D721Med (cell line): ENCODE data around the gene TBC1D22A.
"Not testable (repeated sequence)": the region's sequence is repeated elsewhere in the genome, so short reads cannot be mapped to it uniquely, and the experiment has no call there.

Source experiments
- DNase-seq: peaks from one replicate; pipeline ENCODE4 v3.0.0; 2011; ENCODE audit warnings: low spot score; ENCODE audit not compliant: insufficient read length
- FAIRE-seq: peaks from 2 replicates; lab custom pipeline; 2011; peaks lifted over from hg19 to GRCh38; lab: Jason Lieb, UNC
- TF ChIP-seq, protein P1 (sequence below): IDR thresholded peaks from 2 replicates; pipeline ENCODE4 v1.5.1; 2012; ENCODE audit warnings: mild to moderate bottlenecking, control low read depth; ENCODE audit not compliant: insufficient read depth; ENCODE audit errors: missing control alignments

The TBC1D22A gene

GRCh38 chr22:47134222-47134621 lies 371.8 kb downstream of the TBC1D22A start:
- no peak for DNase-seq
- TF ChIP-seq, protein P1, sequence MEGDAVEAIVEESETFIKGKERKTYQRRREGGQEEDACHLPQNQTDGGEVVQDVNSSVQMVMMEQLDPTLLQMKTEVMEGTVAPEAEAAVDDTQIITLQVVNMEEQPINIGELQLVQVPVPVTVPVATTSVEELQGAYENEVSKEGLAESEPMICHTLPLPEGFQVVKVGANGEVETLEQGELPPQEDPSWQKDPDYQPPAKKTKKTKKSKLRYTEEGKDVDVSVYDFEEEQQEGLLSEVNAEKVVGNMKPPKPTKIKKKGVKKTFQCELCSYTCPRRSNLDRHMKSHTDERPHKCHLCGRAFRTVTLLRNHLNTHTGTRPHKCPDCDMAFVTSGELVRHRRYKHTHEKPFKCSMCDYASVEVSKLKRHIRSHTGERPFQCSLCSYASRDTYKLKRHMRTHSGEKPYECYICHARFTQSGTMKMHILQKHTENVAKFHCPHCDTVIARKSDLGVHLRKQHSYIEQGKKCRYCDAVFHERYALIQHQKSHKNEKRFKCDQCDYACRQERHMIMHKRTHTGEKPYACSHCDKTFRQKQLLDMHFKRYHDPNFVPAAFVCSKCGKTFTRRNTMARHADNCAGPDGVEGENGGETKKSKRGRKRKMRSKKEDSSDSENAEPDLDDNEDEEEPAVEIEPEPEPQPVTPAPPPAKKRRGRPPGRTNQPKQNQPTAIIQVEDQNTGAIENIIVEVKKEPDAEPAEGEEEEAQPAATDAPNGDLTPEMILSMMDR: no peak
- no peak for FAIRE-seq

DNA sequence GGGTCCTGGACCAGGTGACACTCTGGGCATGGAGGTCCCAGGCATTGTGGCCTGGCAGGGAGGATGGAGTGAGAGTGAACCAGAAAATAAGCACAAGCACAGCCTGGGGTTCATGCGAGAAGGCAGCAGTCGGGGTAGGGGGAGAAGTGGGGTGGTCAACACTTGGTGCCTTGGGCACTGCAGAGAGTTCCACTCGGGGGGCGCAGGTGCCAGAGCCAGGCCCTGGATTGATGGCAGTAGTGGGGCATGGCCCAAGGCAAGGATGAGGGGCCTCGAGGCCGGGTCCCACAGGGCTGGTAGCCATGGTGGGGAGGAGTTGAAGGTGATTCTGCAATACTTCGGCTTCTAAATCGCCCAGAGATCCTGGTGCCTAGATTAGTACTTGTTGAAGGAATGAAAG lies 372.9 kb downstream of the TBC1D22A start:
- DNase-seq (no peak), FAIRE-seq (no peak)
- TF ChIP-seq, protein P1: no peak

GRCh38 chr22:47136050-47136449 lies 373.6 kb downstream of the TBC1D22A start:
- FAIRE-seq: no peak
- TF ChIP-seq, protein P1: no peak
- DNase-seq: no peak

DNA sequence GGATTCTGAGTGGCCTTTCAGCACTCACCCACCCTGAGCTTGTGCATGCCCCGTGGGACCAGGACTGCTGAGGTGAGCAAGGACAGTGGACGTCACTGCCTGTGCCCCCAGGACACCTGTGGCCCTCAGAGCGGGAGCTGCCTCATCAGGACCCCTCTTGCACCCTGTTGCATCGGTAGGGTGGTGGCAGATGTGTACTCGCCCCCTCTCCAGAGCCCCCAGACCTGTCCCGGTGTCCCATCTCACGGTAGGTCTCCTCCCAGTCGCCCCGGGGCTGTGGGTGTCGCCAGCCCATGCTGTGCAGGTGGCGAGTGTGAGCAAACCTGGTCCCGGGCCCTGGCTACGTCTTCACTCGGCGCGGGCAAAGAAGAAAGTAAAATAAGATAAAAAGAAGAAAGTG lies 374.2 kb downstream of the TBC1D22A start:
- no peak for DNase-seq
- no peak for FAIRE-seq
- TF ChIP-seq, protein P1: no peak

- FAIRE-seq: no peak
- no peak for DNase-seq
- TF ChIP-seq, protein P1: no peak
These were observed 376.8 kb downstream of the TBC1D22A start for GRCh38 chr22:47139013-47139789.

DNA sequence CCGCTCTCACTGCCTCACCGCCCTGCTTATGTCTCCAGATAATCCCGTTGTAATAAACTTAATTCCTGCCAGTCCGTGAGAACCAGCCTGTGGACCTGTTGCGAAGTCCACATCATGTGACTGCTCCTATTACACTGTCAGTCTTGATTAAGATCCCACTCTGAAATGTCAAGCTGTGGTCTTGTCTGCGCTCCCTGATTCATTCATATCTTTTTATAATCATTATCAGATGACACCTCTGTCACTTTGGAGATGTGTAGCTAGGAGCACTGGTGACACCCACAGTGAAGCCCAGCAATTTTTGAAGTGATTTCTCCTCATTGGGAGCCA lies 377.3 kb downstream of the TBC1D22A start:
- TF ChIP-seq, protein P1: no peak
- FAIRE-seq (no peak), DNase-seq (peak; percentile 25)

DNA sequence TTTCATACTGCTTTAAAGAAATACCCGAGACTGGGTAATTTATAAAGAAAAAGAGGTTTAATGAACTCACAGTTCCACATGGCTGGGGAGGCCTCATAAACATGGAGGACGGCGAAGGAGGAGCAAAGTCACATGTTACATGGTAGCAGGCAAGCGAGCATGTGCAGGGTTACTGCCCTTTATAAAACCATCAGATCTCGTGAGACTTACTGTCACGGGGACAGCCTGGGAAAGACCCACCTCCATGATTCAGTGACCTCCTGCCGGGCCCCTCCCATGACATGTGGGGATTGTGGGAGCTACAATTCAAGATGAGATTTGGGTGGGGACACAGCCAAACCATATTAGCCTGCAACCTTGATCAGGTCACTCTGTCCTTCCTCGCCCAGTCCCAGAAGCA lies 378.5 kb downstream of the TBC1D22A start:
- not testable (repeated sequence) for DNase-seq, FAIRE-seq
